ENCODE data around the gene MAST2.

DNA sequence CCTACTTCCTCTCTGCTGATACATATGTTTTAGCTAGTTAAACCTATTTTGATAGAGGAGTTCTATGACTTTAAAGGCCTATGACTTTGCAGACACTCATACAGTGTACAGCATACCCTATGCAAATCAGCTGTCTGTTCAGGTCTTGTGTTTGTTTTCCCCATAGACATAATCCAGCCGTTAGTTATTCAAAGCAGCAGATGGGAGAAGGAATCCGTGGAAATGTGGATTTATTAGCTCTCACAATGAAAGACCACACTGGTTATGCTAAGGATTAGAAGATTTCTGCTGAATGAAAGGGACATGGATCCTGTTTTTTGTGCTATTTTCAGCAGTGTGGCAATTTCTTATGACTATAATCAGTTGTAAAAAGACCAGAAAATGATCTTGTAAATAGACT lies 59.8 kb downstream of the MAST2 start:
- TF ChIP-seq CTCF (IDR thresholded peaks at IDR 0.05) = no peak
- TF ChIP-seq POLR2A (IDR thresholded peaks at IDR 0.05) = no peak

All from prostate gland (tissue), 2 donors.